Stimulated activated CD4-positive, alpha-beta T cell treated with anti-CD3 and anti-CD28 coated beads, Interleukin-2, amount 100 ng/mL, for 48 hours (primary cell): ENCODE measurements around the gene KDM6B.
"Not testable (repeated sequence)": the region's sequence is repeated elsewhere in the genome, so short reads cannot be mapped to it uniquely, and the experiment has no call there.

Experiments used
- DNase-seq, 2 donors: peaks; one replicate each; pipeline ENCODE4 v3.0.0-alpha.2; 2020

KDM6B gene

DNA sequence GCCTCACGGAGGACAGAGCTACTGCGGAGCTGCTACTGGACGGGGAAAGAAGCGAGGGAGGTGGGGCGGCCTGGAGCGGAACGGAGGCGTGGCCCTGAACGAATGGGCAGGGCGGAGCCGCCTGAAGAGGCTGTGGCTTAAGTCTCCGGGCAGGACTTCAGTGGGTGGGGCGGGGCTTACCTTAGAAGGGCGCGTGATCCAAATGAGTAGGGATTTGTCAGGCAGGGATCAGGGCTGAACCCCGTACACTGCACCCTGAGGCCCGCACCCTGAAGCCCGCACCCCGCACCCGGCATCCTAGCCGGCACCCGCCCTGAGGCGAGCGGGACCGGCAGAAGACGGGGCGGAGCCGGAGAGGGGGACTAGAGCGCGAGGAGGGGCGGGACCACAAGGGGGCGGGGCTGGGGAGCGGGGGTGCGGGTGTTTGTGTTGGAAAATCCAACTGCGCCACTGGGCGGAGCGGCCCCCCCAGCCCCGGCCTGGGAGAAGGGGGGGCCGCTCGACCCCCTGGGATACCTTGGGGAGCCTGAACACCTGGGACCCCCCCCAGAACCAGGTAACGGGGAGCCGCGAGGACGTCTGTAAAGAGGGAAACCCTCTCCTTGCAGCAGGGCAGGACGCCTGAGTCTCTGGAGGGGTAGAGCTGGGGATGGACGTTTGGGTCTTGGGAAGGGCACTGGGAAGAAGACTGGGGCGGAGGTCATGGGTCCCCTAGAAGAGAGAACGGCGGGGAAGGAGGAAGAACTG lies at the start of gene KDM6B:
TSS of gene KDM6B (plus strand) at position 423 of the 747 bp plus-strand sequence. CDS start 11,338 bp downstream, outside the sequence.
- DNase-seq: peak; percentile 76 to 79

GRCh38 chr17:7786866-7787265 lies 47.2 kb upstream of the KDM6B start:
- no peak for DNase-seq

GRCh38 chr17:7789131-7789530 lies 44.9 kb upstream of the KDM6B start:
- DNase-seq: no peak

GRCh38 chr17:7790150-7790549 lies 43.9 kb upstream of the KDM6B start:
- DNase-seq: no peak

- DNase-seq: no peak
These were observed 41.4 kb upstream of the KDM6B start for GRCh38 chr17:7792611-7793010.

- no peak for DNase-seq
These were observed 39.8 kb upstream of the KDM6B start for GRCh38 chr17:7794075-7794663.

- DNase-seq: no peak
These were observed 36.0 kb upstream of the KDM6B start for GRCh38 chr17:7797976-7798375.

DNA sequence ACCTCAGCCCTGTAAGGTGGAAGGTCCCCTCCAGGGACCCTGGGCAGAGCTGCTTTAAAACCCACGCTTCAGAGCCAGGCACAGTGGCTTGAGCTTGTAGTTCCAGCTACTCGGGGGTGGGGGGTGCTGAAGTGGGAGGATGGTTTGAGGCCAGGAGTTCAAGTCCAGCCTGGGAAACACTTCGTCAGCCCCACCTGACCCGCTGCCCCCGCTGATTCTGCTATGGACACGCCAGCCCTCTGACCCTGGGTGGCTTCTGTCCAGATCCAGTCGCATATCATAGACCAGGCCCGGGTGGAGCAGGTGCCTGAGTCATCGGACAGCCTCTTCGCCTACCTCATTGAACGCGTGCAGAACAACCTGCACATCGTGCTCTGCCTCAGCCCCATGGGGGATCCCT lies 35.2 kb upstream of the KDM6B start:
- no peak for DNase-seq

DNA sequence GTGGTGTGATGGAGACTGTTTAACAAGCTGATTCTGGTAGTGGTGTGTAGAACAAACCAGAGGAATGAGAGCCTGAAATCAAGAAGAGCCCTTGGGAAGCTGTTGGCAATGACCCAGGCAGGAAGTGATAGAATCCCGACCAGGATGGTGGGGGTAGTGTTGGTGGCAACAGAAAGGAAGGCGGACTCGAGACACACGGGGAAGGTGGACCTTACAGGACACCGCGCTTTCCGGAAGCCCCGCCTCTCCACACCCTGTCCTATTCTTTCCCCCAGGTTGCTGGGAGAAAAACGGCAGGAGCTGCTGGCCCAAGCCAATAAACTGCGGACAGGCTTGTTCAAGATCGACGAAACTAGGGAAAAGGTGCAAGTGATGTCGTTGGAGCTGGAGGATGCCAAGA lies 30.0 kb upstream of the KDM6B start:
- no peak for DNase-seq

DNA sequence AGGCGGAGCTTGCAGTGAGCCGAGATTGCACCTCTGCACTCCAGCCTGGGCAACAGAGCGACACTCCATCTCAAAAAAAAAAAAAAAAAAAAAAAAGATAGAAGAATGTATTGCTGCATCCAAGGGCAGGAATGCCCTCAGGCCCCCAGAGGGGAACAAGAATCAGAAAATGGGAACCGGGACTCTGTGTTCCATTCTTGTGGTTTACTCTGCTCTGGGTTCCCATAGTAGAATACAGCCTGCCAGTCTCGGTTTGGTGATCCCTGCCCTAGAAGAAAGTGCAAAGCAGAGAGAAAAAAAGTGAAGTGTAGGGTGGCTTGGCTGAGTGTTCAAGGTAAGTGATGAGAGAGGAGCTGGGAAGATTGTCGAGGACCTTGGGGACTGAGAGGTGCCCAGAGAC lies 27.4 kb upstream of the KDM6B start:
- no peak for DNase-seq

DNA sequence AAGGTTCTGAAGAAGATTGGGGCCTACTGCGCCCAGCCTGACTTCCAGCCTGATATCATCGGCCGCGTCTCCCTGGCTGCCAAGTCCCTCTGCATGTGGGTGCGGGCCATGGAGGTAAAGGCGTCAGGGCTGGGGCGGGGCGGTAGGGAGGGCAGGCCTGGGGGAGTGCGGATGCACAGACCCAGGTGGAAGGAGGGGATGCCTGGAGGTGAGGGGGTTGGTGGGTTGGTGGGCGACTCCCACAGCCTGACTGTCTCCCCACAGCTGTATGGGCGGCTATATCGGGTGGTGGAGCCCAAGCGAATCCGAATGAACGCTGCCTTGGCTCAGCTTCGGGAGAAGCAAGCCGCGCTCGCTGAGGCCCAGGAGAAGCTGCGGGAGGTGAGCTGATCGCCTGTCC lies 26.8 kb upstream of the KDM6B start:
- no peak for DNase-seq

- no peak for DNase-seq
These were observed 24.8 kb upstream of the KDM6B start for GRCh38 chr17:7809086-7809790.

GRCh38 chr17:7809791-7810343 lies 24.1 kb upstream of the KDM6B start:
- not testable (repeated sequence) for DNase-seq

DNA sequence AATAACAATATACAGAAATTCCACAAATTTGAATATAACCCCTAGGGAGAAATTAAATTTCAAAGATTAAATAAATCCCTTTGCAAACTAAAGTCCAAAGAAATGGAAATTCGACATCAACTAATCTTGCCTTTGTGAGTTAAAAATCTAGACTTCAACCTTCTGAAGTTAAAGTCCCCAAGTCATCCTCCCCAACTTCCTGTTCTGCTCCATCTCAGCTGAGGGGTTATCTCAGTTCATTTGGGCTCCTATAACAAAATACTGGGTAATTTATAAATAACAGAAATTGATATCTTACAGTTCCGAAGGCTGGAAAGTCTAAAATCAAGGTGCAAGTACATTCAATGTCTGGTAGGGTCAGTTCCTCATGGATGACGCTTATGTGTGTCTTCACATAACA lies 22.8 kb upstream of the KDM6B start:
- DNase-seq: no peak

DNA sequence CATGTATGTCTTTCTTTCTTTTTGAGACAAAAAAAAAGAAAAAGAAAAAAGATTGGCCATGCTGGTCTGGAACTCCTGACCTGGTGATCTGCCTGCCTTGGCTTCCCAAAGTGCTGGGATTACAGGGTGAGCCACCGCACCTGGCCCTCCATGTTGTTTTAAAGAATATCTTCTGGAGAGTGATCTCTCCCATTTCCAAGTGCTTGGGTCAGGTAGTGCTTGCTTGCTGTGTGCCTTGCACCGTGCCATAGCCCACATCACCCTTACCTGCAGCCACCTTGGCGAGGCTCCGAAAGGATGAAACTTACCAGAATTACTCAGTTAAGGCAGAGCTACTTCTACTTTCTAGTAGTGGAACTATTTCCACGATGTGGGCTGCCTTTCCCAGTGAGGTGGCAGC lies 19.0 kb upstream of the KDM6B start:
- DNase-seq: no peak

DNA sequence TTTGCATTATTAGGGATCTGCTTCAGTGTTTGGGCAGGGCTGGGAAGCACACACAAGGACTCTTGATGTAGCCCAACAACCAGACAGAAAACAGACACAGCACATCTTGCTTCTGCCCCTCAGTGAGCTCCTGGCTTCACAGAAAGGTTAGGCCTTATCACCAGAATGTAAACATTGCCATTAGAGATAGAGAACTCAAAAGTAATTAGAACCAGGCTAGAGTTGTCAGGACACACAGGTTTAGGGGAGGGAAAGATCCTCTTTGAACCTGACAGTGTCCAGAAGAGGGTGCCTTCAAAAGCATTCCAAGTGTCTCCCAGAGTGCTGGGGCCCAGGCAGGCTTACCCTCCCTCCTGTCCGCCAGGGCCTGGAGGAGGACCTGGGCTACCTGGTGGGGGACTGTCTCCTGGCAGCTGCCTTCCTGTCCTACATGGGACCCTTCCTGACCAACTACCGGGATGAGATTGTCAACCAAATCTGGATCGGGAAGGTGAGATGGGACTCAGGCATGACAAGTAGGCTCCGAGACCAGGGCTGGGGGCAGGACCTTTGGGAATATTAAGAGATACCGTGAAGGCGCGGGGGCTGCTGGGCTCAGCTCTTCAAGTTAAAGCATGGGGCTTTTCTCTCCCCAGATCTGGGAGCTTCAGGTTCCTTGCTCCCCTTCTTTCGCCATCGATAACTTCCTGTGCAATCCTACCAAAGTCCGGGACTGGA lies 16.9 kb upstream of the KDM6B start:
- no peak for DNase-seq

DNA sequence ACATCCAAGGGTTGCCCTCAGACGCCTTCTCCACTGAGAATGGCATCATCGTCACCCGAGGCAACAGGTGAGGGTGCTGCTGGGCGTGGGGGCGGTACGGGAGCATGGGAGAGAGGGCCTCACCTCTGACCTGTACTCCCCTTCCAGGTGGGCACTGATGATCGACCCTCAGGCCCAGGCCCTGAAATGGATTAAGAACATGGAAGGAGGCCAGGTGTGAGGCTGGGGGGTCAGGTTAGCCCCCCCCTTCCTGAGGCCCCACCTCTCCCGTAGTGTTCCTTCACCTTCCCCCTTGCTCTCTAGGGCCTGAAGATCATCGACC lies 16.4 kb upstream of the KDM6B start:
- DNase-seq: no peak

DNA sequence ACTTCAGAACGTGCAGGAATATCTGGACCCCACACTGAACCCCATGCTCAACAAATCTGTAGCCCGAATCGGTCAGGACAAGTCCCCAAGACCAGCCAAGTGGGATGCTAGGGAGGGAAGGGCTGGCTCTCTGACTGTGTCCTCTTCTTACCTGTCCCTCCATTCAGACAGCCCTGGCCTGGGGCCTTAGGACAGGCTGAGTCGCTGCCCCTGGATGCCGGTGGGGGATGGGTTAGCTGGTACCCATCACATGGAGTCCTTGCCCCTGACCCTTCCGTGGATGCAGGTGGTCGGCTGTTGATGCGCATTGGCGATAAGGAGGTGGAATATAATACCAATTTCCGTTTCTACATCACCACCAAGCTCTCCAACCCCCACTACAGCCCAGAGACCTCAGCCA lies 16.0 kb upstream of the KDM6B start:
- no peak for DNase-seq

- no peak for DNase-seq
These were observed 15.0 kb upstream of the KDM6B start for GRCh38 chr17:7818746-7819645.

GRCh38 chr17:7820231-7820630 lies 13.8 kb upstream of the KDM6B start:
- DNase-seq: no peak

GRCh38 chr17:7822126-7822525 lies 11.9 kb upstream of the KDM6B start:
- no peak for DNase-seq

GRCh38 chr17:7823581-7824001 lies 10.4 kb upstream of the KDM6B start:
- DNase-seq: no peak
